ENCODE data around the gene DNM1.

GRCh38 chr9:128254855-128255759, 51.9 kb downstream of the DNM1 start:
- TF ChIP-seq KDM1A (IDR thresholded peaks at IDR 0.05; ENCODE audit: borderline replicate concordance) (no peak), NBN (IDR thresholded peaks at IDR 0.05) (no peak), CTCF (IDR thresholded peaks at IDR 0.05 in 2 of 3, conservative IDR thresholded peaks at IDR 0.05 in 1 of 3; ENCODE audit: control insufficient read depth in 2 of 3, extremely low read depth in 1 of 3, insufficient read depth in 1 of 3, low read depth in 3 of 3, low read length in 3 of 3) (peak; percentile 68 to 94 (median 88)), MXI1 (IDR thresholded peaks at IDR 0.05; ENCODE audit: low read depth, low read length) (no peak), FOXM1 (IDR thresholded peaks at IDR 0.05; ENCODE audit: low read depth, low read length) (no peak), MAX (IDR thresholded peaks at IDR 0.05; ENCODE audit: low read depth, low read length) (no peak), TARDBP (IDR thresholded peaks at IDR 0.05; ENCODE audit: borderline replicate concordance) (no peak), TCF12 (IDR thresholded peaks at IDR 0.05; ENCODE audit: low read depth, low read length) (no peak), ASH2L (IDR thresholded peaks at IDR 0.05; ENCODE audit: borderline replicate concordance, low read depth) (no peak), CBX5 (IDR thresholded peaks at IDR 0.05; ENCODE audit: low read depth) (no peak), POLR2A (IDR thresholded peaks at IDR 0.05; ENCODE audit: low read depth, low read length) (no peak), MYC (IDR thresholded peaks at IDR 0.05; ENCODE audit: insufficient read depth, insufficient read length, insufficient replicate concordance, low read length, severe bottlenecking) (no peak), SP1 (IDR thresholded peaks at IDR 0.05; ENCODE audit: low read depth, low read length) (no peak)
